NT2/D1 (cell line): Measurements from ENCODE around the gene ARHGAP8.

Source experiments
- SUZ12 ChIP-seq: IDR thresholded peaks from 2 replicates; pipeline ENCODE4 v1.6.1; 2011; ENCODE audit not compliant: insufficient read length, insufficient read depth; ENCODE audit errors: extremely low read depth
- YY1 ChIP-seq: IDR thresholded peaks from 2 replicates; pipeline ENCODE4 v1.6.1; 2011; ENCODE audit not compliant: insufficient read length, insufficient read depth

DNA sequence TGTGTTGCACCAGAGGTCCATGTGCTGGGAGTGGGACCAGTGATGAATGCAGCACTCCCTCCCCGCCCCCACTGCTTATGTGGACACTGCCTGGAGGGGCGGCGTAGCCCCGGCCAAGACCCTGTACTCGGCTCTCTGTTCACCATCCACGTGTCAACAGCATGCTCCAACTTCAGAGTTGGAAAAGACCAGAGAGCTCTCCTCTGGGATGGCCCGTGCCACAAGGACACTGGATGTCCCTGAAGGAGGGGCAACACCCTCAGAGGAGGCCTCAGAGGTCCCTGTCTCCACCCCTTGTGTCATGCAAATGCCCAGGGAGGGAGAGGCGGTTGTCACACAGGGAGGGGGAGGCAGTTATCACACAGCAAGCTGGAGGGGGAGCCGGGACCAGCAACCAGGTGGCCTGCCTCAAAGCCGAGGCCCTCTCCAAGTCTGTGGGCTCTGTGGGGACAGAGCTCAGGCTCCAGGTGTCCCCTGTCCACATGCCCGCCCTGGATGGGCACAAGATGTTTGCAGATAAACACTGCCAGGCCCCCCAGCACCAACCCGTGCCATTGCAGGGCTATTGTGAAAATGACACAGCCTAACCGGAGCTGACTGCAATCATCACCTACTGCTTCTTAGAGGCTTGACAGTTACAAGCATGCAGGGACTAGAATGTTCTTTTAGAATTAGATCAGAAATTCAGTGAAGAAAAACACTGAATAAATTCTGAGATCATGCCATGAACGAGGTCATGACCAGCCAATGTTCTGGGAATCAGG, 136.3 kb downstream of the ARHGAP8 start:
- no peak for TF ChIP-seq YY1
- no peak for TF ChIP-seq SUZ12
